Measurements from ENCODE around the gene PDAP1. TPM values are rescaled to one million over a fixed set of nuclear protein-coding genes. Genes with fewer than 3 reads are reported as not detected.

Gene PDAP1
- total and polyA plus RNA-seq, 2 of the 13 experiments (the other 11 are each of a cell fraction or from before 2014, with no cell fraction given) = 13.0 to 100 TPM

GRCh38 chr7:99408379-99409191, at the start of gene PDAP1, which contains the start of gene BUD31 (continued):
- TF ChIP-seq ARID4A (CRISPR knock-in tag; IDR thresholded peaks at IDR 0.05; ENCODE audit: borderline replicate concordance) = peak; percentile 91; the same call in 1 of the 2 replicates
- TF ChIP-seq SNAPC4 (CRISPR knock-in tag; IDR thresholded peaks at IDR 0.05) = no peak
- peak; percentile 87; the same call in 1 of the 2 replicates for TF ChIP-seq JUN (CRISPR knock-in tag; IDR thresholded peaks at IDR 0.05)
- TF ChIP-seq ZC3H4 (CRISPR knock-in tag; IDR thresholded peaks at IDR 0.05; ENCODE audit: borderline replicate concordance) = no peak
- no peak for TF ChIP-seq ZBTB34 (CRISPR knock-in tag; IDR thresholded peaks at IDR 0.05)
- peak in 1 of 2 experiments; percentile 93; a peak in 2 of 4 replicates for TF ChIP-seq KLF16 (CRISPR knock-in tag; IDR thresholded peaks at IDR 0.05)
- TF ChIP-seq ZBTB7A (CRISPR knock-in tag; IDR thresholded peaks at IDR 0.05) = no peak
- peak; percentile 85 for TF ChIP-seq XRCC5 (optimal IDR thresholded peaks at IDR 0.05; ENCODE audit: low read length)
- TF ChIP-seq ZGPAT (CRISPR knock-in tag; IDR thresholded peaks at IDR 0.05) = peak; percentile 92
- 0 out of 2 replicates have a peak, but pooled peaks have one; percentile 0 for TF ChIP-seq ZNF800 (CRISPR knock-in tag; IDR thresholded peaks at IDR 0.05)
- TF ChIP-seq HNF4G (IDR thresholded peaks at IDR 0.05; ENCODE audit: borderline replicate concordance, low read depth, low read length) = peak; percentile 25; the same call in 1 of the 2 replicates
- TF ChIP-seq HNF4G (CRISPR knock-in tag; IDR thresholded peaks at IDR 0.05; ENCODE audit: borderline replicate concordance, low read depth) = no peak
- no peak for TF ChIP-seq ZNF674 (CRISPR knock-in tag; IDR thresholded peaks at IDR 0.05; ENCODE audit: low read depth)
